CD14-positive monocyte (primary cell): Measurements from ENCODE around the gene ARL17B. TPM values are rescaled to one million over a fixed set of nuclear protein-coding genes. Genes with fewer than 3 reads are reported as not detected.
"Not testable (repeated sequence)": the region's sequence is repeated elsewhere in the genome, so short reads cannot be mapped to it uniquely, and the experiment has no call there.

Source experiments
- DNase-seq, 3 donors: peaks; one replicate each; pipeline ENCODE4 v3.0.0-alpha.2; 2011 to 2022
- H2AFZ ChIP-seq: 2 replicates; pipeline ENCODE4 v1.6.0; 2012; ENCODE audit warnings: mild to moderate bottlenecking, low read depth, low read length, inconsistent platforms; ENCODE audit not compliant: insufficient read depth, poor library complexity, severe bottlenecking
- H3K27ac ChIP-seq, 2 donors: 1 replicate in 1 of 2; 2 replicates in 1 of 2; pipeline ENCODE4 v1.5.1; 2012 to 2013; ENCODE audit warnings: low read length in 2 of 2, control low read depth in 1 of 2, inconsistent platforms in 1 of 2, low read depth in 1 of 2, mild to moderate bottlenecking in 1 of 2
- H3K27me3 ChIP-seq, 2 donors: one replicate each; pipeline versions ENCODE4 v1.6.0 to v1.6.1; 2011 to 2013; ENCODE audit warnings: low read length in 2 of 2; ENCODE audit not compliant: control insufficient read depth in 2 of 2, insufficient read depth in 2 of 2
- H3K36me3 ChIP-seq, 2 donors: replicated peaks in 1 of 2; 1 replicate in 1 of 2; 2 replicates in 1 of 2; pipeline versions ENCODE4 v1.5.1 to v1.6.1; 2012 to 2013; ENCODE audit warnings: low read length in 2 of 2, control low read depth in 1 of 2, inconsistent platforms in 1 of 2, mild to moderate bottlenecking in 1 of 2; ENCODE audit not compliant: insufficient read depth in 2 of 2, control insufficient read depth in 1 of 2
- H3K4me1 ChIP-seq, 2 donors: 1 replicate in 1 of 2; 2 replicates in 1 of 2; pipeline versions ENCODE4 v1.5.1 to v1.6.1; 2012 to 2013; ENCODE audit warnings: low read length in 2 of 2, control low read depth in 1 of 2, inconsistent platforms in 1 of 2, mild to moderate bottlenecking in 1 of 2, moderate library complexity in 1 of 2; ENCODE audit not compliant: insufficient read depth in 2 of 2, control insufficient read depth in 1 of 2
- H3K4me2 ChIP-seq: replicated peaks from 2 replicates; pipeline ENCODE3; 2012; ENCODE audit warnings: low read length, moderate library complexity, mild to moderate bottlenecking; ENCODE audit not compliant: poor library complexity, severe bottlenecking; ENCODE audit errors: extremely low read depth
- H3K4me3 ChIP-seq, 3 experiments: fragments of 200-600 bp in 1 of 3; sonication (generic) in 1 of 3; replicated peaks in 1 of 3; 1 replicate in 2 of 3; 2 replicates in 1 of 3; pipeline ENCODE4 v1.5.1; 2011 to 2013; ENCODE audit warnings: low read length in 3 of 3, mild to moderate bottlenecking in 3 of 3, control low read depth in 2 of 3, low read depth in 2 of 3, inconsistent platforms in 1 of 3, moderate library complexity in 1 of 3
- H3K79me2 ChIP-seq: 2 replicates; pipeline ENCODE4 v1.6.0; 2012; ENCODE audit warnings: mild to moderate bottlenecking, control low read depth, inconsistent platforms, low read length, moderate library complexity; ENCODE audit not compliant: insufficient read depth
- H3K9ac ChIP-seq: 2 replicates; pipeline ENCODE4 v1.6.0; 2017; ENCODE audit warnings: low read length, mild to moderate bottlenecking; ENCODE audit not compliant: insufficient read depth, poor library complexity, severe bottlenecking
- H3K9me3 ChIP-seq, 2 donors: replicated peaks in 1 of 2; 1 replicate in 1 of 2; 2 replicates in 1 of 2; pipeline versions ENCODE4 v1.5.1 to v1.6.1; 2012 to 2013; ENCODE audit warnings: low read length in 2 of 2, control low read depth in 1 of 2; ENCODE audit not compliant: control insufficient read depth in 1 of 2, insufficient read depth in 1 of 2
- H4K20me1 ChIP-seq: 2 replicates; pipeline ENCODE4 v1.6.0; 2012; ENCODE audit warnings: mild to moderate bottlenecking, low read length, control low read depth, moderate library complexity; ENCODE audit not compliant: insufficient read depth
- H3K27ac Mint-ChIP-seq, 7 donors: one replicate each; pipeline ENCODE4 v1.8.0; 2020; ENCODE audit warnings: mild to moderate bottlenecking in 7 of 7, mixed read lengths in 7 of 7, moderate library complexity in 6 of 7, inconsistent platforms in 2 of 7
- H3K27me3 Mint-ChIP-seq, 3 donors: one replicate each; pipeline ENCODE4 v1.8.0; 2021 to 2022; ENCODE audit warnings: low read depth in 3 of 3, mild to moderate bottlenecking in 3 of 3, mixed read lengths in 3 of 3, moderate library complexity in 3 of 3, inconsistent platforms in 1 of 3
- H3K36me3 Mint-ChIP-seq, 2 donors: one replicate each; pipeline ENCODE4 v1.8.0; 2020; ENCODE audit warnings: mixed read lengths in 2 of 2, inconsistent platforms in 1 of 2, mild to moderate bottlenecking in 1 of 2
- H3K4me1 Mint-ChIP-seq: one replicate; pipeline ENCODE4 v1.8.0; 2020; ENCODE audit warnings: mild to moderate bottlenecking, mixed read lengths
- H3K4me3 Mint-ChIP-seq, 2 donors: one replicate each; pipeline ENCODE4 v1.8.0; 2020; ENCODE audit warnings: mild to moderate bottlenecking in 2 of 2, mixed read lengths in 2 of 2, moderate library complexity in 1 of 2
- H3K9me3 Mint-ChIP-seq, 7 donors: one replicate each; pipeline ENCODE4 v1.8.0; 2020 to 2022; ENCODE audit warnings: mixed read lengths in 7 of 7, mild to moderate bottlenecking in 6 of 7, moderate library complexity in 6 of 7, inconsistent platforms in 2 of 7
- WGBS: methylation state at CpG from one replicate; pipeline ENCODE4 v1.1.5; 2013; ENCODE audit warnings: missing lambda C conversion rate; ENCODE audit not compliant: insufficient coverage; 5-methylcytosine and 5-hydroxymethylcytosine counted together
- intact Hi-C, 2 donors: fragments of 100-400 bp; cut with micrococcal nuclease; formaldehyde crosslinking; loops; one replicate each; pipeline versions ENCODE4 v1.15.0 to v1.15.1; 2023
- polyA plus RNA-seq, 3 donors: library from polyadenylated mRNA; depleted of rRNA in 1 of 3; unstranded in 2 of 3; stranded (reverse) in 1 of 3; fragments of 300-500 nt in 2 of 3; fragments of >200 nt in 1 of 3; fragmentation: Illumina TruSeq in 2 of 3; gene quantifications; 1 replicate in 2 of 3; 2 replicates in 1 of 3; pipeline ENCODE4 v1.2.3, GENCODE V29; 2012 to 2021

ARL17B gene
- polyA plus RNA-seq, 3 donors: 12.0 to 14.3 (median 13.6) TPM

DNA sequence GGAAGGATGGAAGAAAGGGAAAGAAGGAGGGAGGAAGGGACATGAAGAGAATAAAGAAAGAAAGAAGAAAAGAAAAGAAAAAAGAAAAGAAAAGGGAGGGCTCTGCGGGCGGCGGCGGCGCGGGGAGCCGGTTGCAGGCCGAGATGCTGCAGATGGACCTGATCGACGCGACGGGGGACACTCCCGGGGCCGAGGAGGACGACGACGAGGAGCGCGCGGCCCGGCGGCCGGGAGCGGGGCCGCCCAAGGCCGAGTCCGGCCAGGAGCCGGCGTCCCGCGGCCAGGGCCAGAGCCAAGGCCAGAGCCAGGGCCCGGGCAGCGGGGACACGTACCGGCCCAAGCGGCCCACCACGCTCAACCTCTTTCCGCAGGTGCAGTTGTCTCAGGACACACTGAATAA lies 118.1 kb downstream of the ARL17B start:
- H3K9ac ChIP-seq, H3K4me2 ChIP-seq, H3K4me1 ChIP-seq, H4K20me1 ChIP-seq, H3K27ac ChIP-seq, intact Hi-C loops, H3K36me3 Mint-ChIP-seq, H3K9me3 ChIP-seq, H3K36me3 ChIP-seq, H2AFZ ChIP-seq, H3K9me3 Mint-ChIP-seq, H3K4me1 Mint-ChIP-seq, H3K4me3 Mint-ChIP-seq, H3K27me3 Mint-ChIP-seq, H3K27me3 ChIP-seq, DNase-seq, H3K27ac Mint-ChIP-seq, H3K4me3 ChIP-seq, H3K79me2 ChIP-seq: not testable (repeated sequence)
- no CpG with 5 or more reads among the region's 38 CpGs for WGBS

DNA sequence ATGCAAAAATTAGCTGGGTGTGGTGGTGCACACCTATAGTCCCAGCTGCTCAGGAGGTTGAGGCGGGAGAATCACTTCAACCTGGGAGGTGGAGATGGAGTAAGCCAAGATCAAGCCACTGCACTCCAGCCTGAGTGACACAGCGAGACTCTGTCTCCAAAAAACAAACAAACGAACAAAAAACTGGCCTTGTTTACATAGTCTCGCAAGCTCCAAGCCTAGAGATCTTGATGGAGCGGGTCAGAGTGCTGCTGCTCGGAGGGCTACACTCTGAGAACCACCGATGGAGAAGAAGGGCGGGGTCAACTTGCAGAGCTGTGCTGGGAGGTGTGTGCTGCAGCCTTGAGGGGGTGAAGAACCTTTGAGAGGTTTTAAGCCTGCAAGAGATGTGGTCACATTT lies 130.2 kb downstream of the ARL17B start:
- H3K4me3 Mint-ChIP-seq, H3K9me3 ChIP-seq, H2AFZ ChIP-seq, H4K20me1 ChIP-seq, H3K27ac ChIP-seq, H3K79me2 ChIP-seq, H3K9me3 Mint-ChIP-seq, H3K4me1 ChIP-seq, H3K4me3 ChIP-seq, H3K4me2 ChIP-seq, DNase-seq, H3K4me1 Mint-ChIP-seq, intact Hi-C loops, H3K9ac ChIP-seq, H3K36me3 Mint-ChIP-seq, H3K36me3 ChIP-seq, H3K27me3 ChIP-seq, H3K27me3 Mint-ChIP-seq, H3K27ac Mint-ChIP-seq: not testable (repeated sequence)
- 89% methylated on average over 3 of the region's 8 CpGs for WGBS

DNA sequence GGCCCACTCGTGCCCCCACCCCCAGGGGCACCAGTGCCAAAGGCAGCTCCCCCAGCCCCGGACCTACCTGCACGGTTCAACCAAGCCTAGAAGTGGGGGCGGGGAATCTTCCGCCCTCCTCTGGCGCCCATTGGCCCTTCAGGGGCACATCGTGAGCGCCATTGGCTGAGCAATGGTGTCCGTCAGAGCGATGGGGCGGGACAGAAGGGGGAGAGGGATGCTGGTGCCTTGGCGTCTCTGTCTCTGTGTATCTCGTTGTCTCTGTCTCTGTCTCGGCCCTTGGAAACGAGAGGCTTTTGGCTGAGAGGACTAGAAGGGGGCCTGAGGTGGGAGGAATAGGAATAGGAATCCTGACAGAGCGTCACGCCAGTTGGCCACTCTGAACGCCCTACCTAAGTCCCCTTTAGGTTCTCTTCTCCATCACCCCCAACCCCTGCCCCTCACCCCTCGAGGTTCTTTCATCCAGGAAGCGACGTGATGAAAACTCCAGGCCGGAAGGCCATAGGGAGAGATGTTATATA lies 136.2 kb downstream of the ARL17B start:
- peak overlapping the region; percentile 38 to 74 (median 60) for H3K4me3 ChIP-seq
- peak overlapping the region in 1 of 2 donors; percentile 26 for H3K27ac ChIP-seq
- H3K27me3 Mint-ChIP-seq, H3K79me2 ChIP-seq, H3K9me3 Mint-ChIP-seq, H3K9me3 ChIP-seq, intact Hi-C loops, H3K36me3 Mint-ChIP-seq, H3K27me3 ChIP-seq, H3K4me1 ChIP-seq, H3K4me1 Mint-ChIP-seq, H4K20me1 ChIP-seq, H3K36me3 ChIP-seq: not testable (repeated sequence)
- peak overlapping the region; percentile 59 for H3K9ac ChIP-seq
- peak overlapping the region in 5 of 7 donors; percentile 50 to 82 (median 61) for H3K27ac Mint-ChIP-seq
- WGBS: 0% methylated on average over 1 of the region's 22 CpGs
- peak overlapping the region; percentile 87 to 97 for H3K4me3 Mint-ChIP-seq
- peak overlapping the region; percentile 56 for H3K4me2 ChIP-seq
- peak overlapping the region; percentile 78 for H2AFZ ChIP-seq
- DNase-seq: peak; percentile 73 to 79 (median 77)

DNA sequence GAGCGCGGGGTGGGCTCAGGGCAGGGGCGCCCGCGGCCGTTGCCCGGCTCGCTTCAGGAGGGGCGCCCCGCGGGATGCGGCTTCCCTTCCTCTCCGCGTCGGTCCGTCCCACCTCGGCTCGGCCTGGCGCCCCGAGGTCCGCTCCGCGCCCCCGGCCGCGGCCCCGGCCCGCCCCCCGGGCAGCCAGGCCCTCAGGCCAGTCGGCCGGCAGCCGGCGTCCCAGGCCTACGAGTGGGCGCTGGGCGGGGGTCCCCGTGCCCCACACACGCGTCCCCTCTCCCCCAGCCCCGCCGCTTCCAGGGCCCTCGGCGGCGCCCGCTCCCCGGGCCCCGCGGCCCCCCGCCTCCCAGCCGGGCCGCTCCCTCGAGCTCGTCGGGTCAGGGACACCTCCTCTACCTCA lies 136.7 kb downstream of the ARL17B start:
- peak overlapping the region; percentile 78 for H2AFZ ChIP-seq
- H3K4me1 ChIP-seq, H3K79me2 ChIP-seq, H3K36me3 Mint-ChIP-seq, intact Hi-C loops, H3K4me2 ChIP-seq, H3K9me3 Mint-ChIP-seq, H3K27me3 ChIP-seq, H3K27ac Mint-ChIP-seq, H4K20me1 ChIP-seq, H3K36me3 ChIP-seq, DNase-seq, H3K4me1 Mint-ChIP-seq, H3K9me3 ChIP-seq, H3K27me3 Mint-ChIP-seq: not testable (repeated sequence)
- H3K9ac ChIP-seq: peak overlapping the region; percentile 59
- 0% methylated on average over 23 of the region's 54 CpGs for WGBS
- peak overlapping the region; percentile 87 to 97 for H3K4me3 Mint-ChIP-seq
- peak overlapping the region in 1 of 2 donors; percentile 26 for H3K27ac ChIP-seq
- H3K4me3 ChIP-seq: peak overlapping the region; percentile 38 to 74 (median 60)
